ENCODE data around the gene SLC17A4. TPM values are rescaled to one million over a fixed set of nuclear protein-coding genes. Genes with fewer than 3 reads are reported as not detected.

Gene SLC17A4
- total and polyA plus RNA-seq, 2 donors (not counting 3 experiments of a cell fraction or from before 2014, with no cell fraction given): not detected

DNA sequence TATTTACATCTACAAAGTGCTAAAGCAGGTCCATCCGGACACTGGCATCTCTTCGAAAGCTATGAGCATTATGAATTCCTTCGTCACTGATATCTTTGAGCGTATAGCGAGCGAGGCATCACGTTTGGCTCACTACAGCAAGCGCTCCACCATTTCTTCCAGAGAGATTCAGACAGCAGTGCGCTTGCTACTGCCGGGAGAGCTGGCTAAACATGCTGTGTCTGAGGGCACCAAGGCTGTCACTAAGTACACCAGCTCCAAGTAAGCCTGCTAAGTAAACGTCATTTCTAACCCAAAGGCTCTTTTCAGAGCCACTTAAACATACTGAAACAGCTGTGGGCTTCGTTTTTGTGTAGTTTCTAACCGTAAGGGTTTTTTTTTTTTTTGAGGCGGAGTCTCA is 27.5 kb upstream of the SLC17A4 start:
- H3K4me2 ChIP-seq (ENCODE audit: insufficient read depth, low read length): no peak overlapping the region
- intact Hi-C loops (cut with micrococcal nuclease): no loop called here
- CTCF ChIA-PET: interaction anchor here (2.0 kb wide), 1 partner anchor 9 kb away, joined by 10 read pairs; no protein-coding TSS in a partner anchor

DNA sequence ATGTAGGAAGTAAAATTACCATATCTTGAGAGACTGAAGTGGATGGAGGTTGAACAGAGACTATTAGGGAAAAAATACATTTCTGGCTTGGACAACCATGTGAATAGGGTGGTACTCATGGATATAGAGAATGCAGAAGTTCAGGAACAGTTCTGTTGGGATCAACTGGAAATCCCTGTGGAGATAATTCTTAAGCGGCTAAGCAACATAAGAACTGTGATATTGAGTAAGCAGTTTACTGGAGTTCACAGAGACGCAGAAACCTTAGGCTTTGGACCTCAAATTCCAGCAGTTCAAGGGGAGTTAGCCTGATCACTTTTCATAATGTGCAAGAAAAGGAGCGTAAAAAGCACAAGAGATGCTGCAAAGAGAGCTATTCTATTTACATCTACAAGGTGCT is 23.6 kb upstream of the SLC17A4 start:
- POLR2A ChIA-PET: no interaction called here
- no peaks in the 10 kb centered on the region for H4K20me1 ChIP-seq (replicated peaks; ENCODE audit: control insufficient read depth, extremely low read depth, insufficient read depth, low read length)
- no peak for DNase-seq (ENCODE audit: low read depth, low spot score)
- H3K36me3 ChIP-seq (ENCODE audit: control insufficient read depth in 2 of 2, extremely low read depth in 1 of 2, insufficient read depth in 2 of 2, low read length in 2 of 2): no peaks in the 10 kb centered on the region
- no peaks in the 10 kb centered on the region for H3K9me1 ChIP-seq (replicated peaks; ENCODE audit: control insufficient read depth, extremely low read depth, insufficient read depth, low read length)
- no TSS peak for BruUV-seq (replicated peaks)
- FAIRE-seq: no peak
- no peak overlapping the region for H3K9ac ChIP-seq (replicated peaks; ENCODE audit: extremely low read depth, insufficient read depth, low read length)
- H3K4me2 ChIP-seq (ENCODE audit: insufficient read depth, low read length): no peak overlapping the region
- peaks cover 1 to 8% of the 10 kb centered on the region in 2 experiments for H3K27me3 ChIP-seq (ENCODE audit: control insufficient read depth in 2 of 2, insufficient read depth in 2 of 2, low read length in 2 of 2)
- H3K9me3 ChIP-seq (replicated peaks; ENCODE audit: control insufficient read depth, insufficient read depth, low read length): no peaks in the 10 kb centered on the region
- dilution Hi-C loops (cut with MboI; ENCODE audit: extremely low pct_ligation_motif_present, low sequenced_read_pairs): no loop called here
- no peak overlapping the region for H3K27ac ChIP-seq (ENCODE audit: insufficient read depth, low read depth, low read length)
- CTCF ChIA-PET: interaction anchor here (1.6 to 1.8 kb wide), 2 partner anchors 11 to 13 kb away, joined by 5 to 7 read pairs; no protein-coding TSS in a partner anchor
- H3K4me3 ChIP-seq (replicated peaks in 1 of 3; ENCODE audit: insufficient read depth in 1 of 3, low read depth in 1 of 3, low read length in 3 of 3): no peak overlapping the region
- no peak overlapping the region for H2AFZ ChIP-seq (ENCODE audit: low read depth, low read length)
- no peaks in the 10 kb centered on the region for H3K4me1 ChIP-seq (ENCODE audit: control insufficient read depth, extremely low read depth, insufficient read depth, low read length)
- intact Hi-C loops (cut with micrococcal nuclease): no loop called here
- H3K79me2 ChIP-seq (ENCODE audit: control insufficient read depth, insufficient read depth, low read length): no peaks in the 10 kb centered on the region
- TF ChIP-seq MYC (IDR thresholded peaks at IDR 0.05; ENCODE audit: low read depth, low read length) (no peak), GATA2 (IDR thresholded peaks at IDR 0.05; ENCODE audit: insufficient read depth, insufficient read length, low read depth, low read length) (no peak), EZH2 (IDR thresholded peaks at IDR 0.05; ENCODE audit: borderline replicate concordance, low read depth, low read length, severe bottlenecking) (no peak), FOS (IDR thresholded peaks at IDR 0.05; ENCODE audit: borderline replicate concordance, insufficient read depth, low read length) (no peak), POLR2A (IDR thresholded peaks at IDR 0.05; ENCODE audit: low read depth, low read length) (no peak), POLR2AphosphoS5 (IDR thresholded peaks at IDR 0.05; ENCODE audit: insufficient read depth, low read depth, low read length) (no peak), JUN (IDR thresholded peaks at IDR 0.05; ENCODE audit: borderline replicate concordance, insufficient read depth, insufficient read length, low read depth) (no peak)
- TF ChIP-seq, protein P1, sequence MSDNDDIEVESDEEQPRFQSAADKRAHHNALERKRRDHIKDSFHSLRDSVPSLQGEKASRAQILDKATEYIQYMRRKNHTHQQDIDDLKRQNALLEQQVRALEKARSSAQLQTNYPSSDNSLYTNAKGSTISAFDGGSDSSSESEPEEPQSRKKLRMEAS (IDR thresholded peaks at IDR 0.05; ENCODE audit: insufficient read depth, insufficient read length): no peak
- TF ChIP-seq, protein P2, sequence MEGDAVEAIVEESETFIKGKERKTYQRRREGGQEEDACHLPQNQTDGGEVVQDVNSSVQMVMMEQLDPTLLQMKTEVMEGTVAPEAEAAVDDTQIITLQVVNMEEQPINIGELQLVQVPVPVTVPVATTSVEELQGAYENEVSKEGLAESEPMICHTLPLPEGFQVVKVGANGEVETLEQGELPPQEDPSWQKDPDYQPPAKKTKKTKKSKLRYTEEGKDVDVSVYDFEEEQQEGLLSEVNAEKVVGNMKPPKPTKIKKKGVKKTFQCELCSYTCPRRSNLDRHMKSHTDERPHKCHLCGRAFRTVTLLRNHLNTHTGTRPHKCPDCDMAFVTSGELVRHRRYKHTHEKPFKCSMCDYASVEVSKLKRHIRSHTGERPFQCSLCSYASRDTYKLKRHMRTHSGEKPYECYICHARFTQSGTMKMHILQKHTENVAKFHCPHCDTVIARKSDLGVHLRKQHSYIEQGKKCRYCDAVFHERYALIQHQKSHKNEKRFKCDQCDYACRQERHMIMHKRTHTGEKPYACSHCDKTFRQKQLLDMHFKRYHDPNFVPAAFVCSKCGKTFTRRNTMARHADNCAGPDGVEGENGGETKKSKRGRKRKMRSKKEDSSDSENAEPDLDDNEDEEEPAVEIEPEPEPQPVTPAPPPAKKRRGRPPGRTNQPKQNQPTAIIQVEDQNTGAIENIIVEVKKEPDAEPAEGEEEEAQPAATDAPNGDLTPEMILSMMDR (IDR thresholded peaks at IDR 0.05; ENCODE audit: extremely low read depth in 1 of 2, insufficient read depth in 1 of 2, low read depth in 1 of 2, low read length in 2 of 2): no peak

More for the DNA sequence above, 27.5 kb upstream of the SLC17A4 start:
- H3K79me2 ChIP-seq (ENCODE audit: control insufficient read depth, insufficient read depth, low read length): no peaks in the 10 kb centered on the region
- TF ChIP-seq POLR2AphosphoS5 (IDR thresholded peaks at IDR 0.05; ENCODE audit: insufficient read depth, low read depth, low read length) (no peak), MYC (IDR thresholded peaks at IDR 0.05; ENCODE audit: low read depth, low read length) (no peak), POLR2A (IDR thresholded peaks at IDR 0.05; ENCODE audit: low read depth, low read length) (no peak)
- no peaks in the 10 kb centered on the region for H3K4me1 ChIP-seq (ENCODE audit: control insufficient read depth, extremely low read depth, insufficient read depth, low read length)
- no peaks in the 10 kb centered on the region for H3K9me3 ChIP-seq (replicated peaks; ENCODE audit: control insufficient read depth, insufficient read depth, low read length)
- no peaks in the 10 kb centered on the region for H3K36me3 ChIP-seq (ENCODE audit: control insufficient read depth in 2 of 2, extremely low read depth in 1 of 2, insufficient read depth in 2 of 2, low read length in 2 of 2)
- no peak overlapping the region for H2AFZ ChIP-seq (ENCODE audit: low read depth, low read length)
- no peak for DNase-seq (ENCODE audit: low read depth, low spot score)
- no peaks in the 10 kb centered on the region for H3K27me3 ChIP-seq (ENCODE audit: control insufficient read depth in 2 of 2, insufficient read depth in 2 of 2, low read length in 2 of 2)
- dilution Hi-C loops (cut with MboI; ENCODE audit: extremely low pct_ligation_motif_present, low sequenced_read_pairs): no loop called here
- H3K27ac ChIP-seq (ENCODE audit: insufficient read depth, low read depth, low read length): no peak overlapping the region
- no peaks in the 10 kb centered on the region for H4K20me1 ChIP-seq (replicated peaks; ENCODE audit: control insufficient read depth, extremely low read depth, insufficient read depth, low read length)
- FAIRE-seq: no peak
- H3K9ac ChIP-seq (replicated peaks; ENCODE audit: extremely low read depth, insufficient read depth, low read length): no peak overlapping the region
- no peaks in the 10 kb centered on the region for H3K9me1 ChIP-seq (replicated peaks; ENCODE audit: control insufficient read depth, extremely low read depth, insufficient read depth, low read length)
- POLR2A ChIA-PET: no interaction called here
- BruUV-seq (replicated peaks): no TSS peak
- no peak overlapping the region for H3K4me3 ChIP-seq (replicated peaks in 1 of 3; ENCODE audit: insufficient read depth in 1 of 3, low read depth in 1 of 3, low read length in 3 of 3)
